GM23338 (cell line): ENCODE data around the gene S1PR1. TPM values are rescaled to one million over a fixed set of nuclear protein-coding genes. Genes with fewer than 3 reads are reported as not detected.
A peak's percentile ranks its signal among the peaks of the same experiment; 100 is the strongest.

Source experiments
- ATAC-seq: fragments of 200-7000 bp; cut with Tn5 transposase; 3 replicates; pipeline ENCODE4 v1.9.1; 2020
- DNase-seq: peaks from one replicate; pipeline ENCODE4 v3.0.0-alpha.2; 2015; ENCODE audit warnings: low spot score
- H2AFZ ChIP-seq: fragments of 200-600 bp; sonication (generic); 2 replicates; pipeline ENCODE4 v1.8.0; 2016; ENCODE audit warnings: antibody characterized with exemption, mild to moderate bottlenecking, moderate library complexity
- H3F3A ChIP-seq: fragments of 200-600 bp; sonication (generic); replicated peaks from 2 replicates; pipeline ENCODE4 v1.8.0; 2017; ENCODE audit warnings: antibody characterized with exemption, mixed run types, low read depth
- H3K27ac ChIP-seq: fragments of 200-600 bp; sonication (generic); 2 replicates; pipeline ENCODE4 v1.6.1; 2016; ENCODE audit warnings: low read depth
- H3K27me3 ChIP-seq: fragments of 200-600 bp; sonication (generic); 2 replicates; pipeline ENCODE4 v1.8.0; 2016; ENCODE audit warnings: mild to moderate bottlenecking, mixed run types, moderate library complexity; ENCODE audit not compliant: insufficient read depth
- H3K36me3 ChIP-seq: fragments of 200-600 bp; sonication (generic); 2 replicates; pipeline ENCODE4 v1.8.0; 2016; ENCODE audit warnings: mild to moderate bottlenecking; ENCODE audit not compliant: insufficient read depth
- H3K4me1 ChIP-seq: fragments of 200-600 bp; sonication (generic); 2 replicates; pipeline ENCODE4 v1.8.0; 2016; ENCODE audit warnings: mild to moderate bottlenecking, moderate library complexity; ENCODE audit not compliant: insufficient read depth
- H3K4me2 ChIP-seq: fragments of 200-600 bp; sonication (generic); 2 replicates; pipeline ENCODE4 v1.7.1; 2017; ENCODE audit warnings: mixed run types
- H3K4me3 ChIP-seq: fragments of 200-600 bp; sonication (generic); 2 replicates; pipeline ENCODE4 v1.6.1; 2016; ENCODE audit warnings: mixed run types
- H3K79me2 ChIP-seq: fragments of 200-600 bp; sonication (generic); replicated peaks from 2 replicates; pipeline ENCODE4 v1.8.0; 2017; ENCODE audit warnings: mild to moderate bottlenecking; ENCODE audit not compliant: insufficient read depth
- H3K9me2 ChIP-seq: fragments of 200-600 bp; sonication (generic); 2 replicates; pipeline ENCODE4 v1.8.0; 2017; ENCODE audit not compliant: insufficient read depth
- H4K20me1 ChIP-seq: fragments of 200-600 bp; sonication (generic); replicated peaks from 2 replicates; pipeline ENCODE4 v1.8.0; 2017; ENCODE audit warnings: mild to moderate bottlenecking; ENCODE audit not compliant: insufficient read depth
- H3K27ac Mint-ChIP-seq: 2 replicates; pipeline ENCODE4 v1.8.0; 2020; ENCODE audit warnings: inconsistent platforms, mild to moderate bottlenecking, moderate library complexity, mixed read lengths
- H3K27me3 Mint-ChIP-seq: 3 replicates; pipeline ENCODE4 v1.8.0; 2022; ENCODE audit warnings: low read depth, mild to moderate bottlenecking, moderate library complexity, mixed read lengths, inconsistent platforms; ENCODE audit not compliant: insufficient read depth, poor library complexity
- H3K36me3 Mint-ChIP-seq: 3 replicates; pipeline ENCODE4 v1.8.0; 2021; ENCODE audit warnings: low read depth, mild to moderate bottlenecking, inconsistent platforms, moderate library complexity, mixed read lengths
- H3K4me1 Mint-ChIP-seq: 3 replicates; pipeline ENCODE4 v1.8.0; 2020; ENCODE audit warnings: mild to moderate bottlenecking, inconsistent platforms, mixed read lengths
- H3K4me3 Mint-ChIP-seq: 3 replicates; pipeline ENCODE4 v1.8.0; 2021; ENCODE audit warnings: moderate library complexity, mild to moderate bottlenecking, inconsistent platforms, mixed read lengths
- H3K9me3 Mint-ChIP-seq: 3 replicates; pipeline ENCODE4 v1.8.0; 2020; ENCODE audit warnings: moderate library complexity, mild to moderate bottlenecking, inconsistent platforms, mixed read lengths
- CREB1 ChIP-seq: fragments of 250-450 bp; sonication (Bioruptor Pico); IDR thresholded peaks from 2 replicates; pipeline ENCODE4 v1.5.0; 2020; ENCODE audit warnings: low read depth, mild to moderate bottlenecking, moderate library complexity
- CTCF ChIP-seq, 2 experiments: fragments of 200-600 bp in 1 of 2; sonication (generic) in 1 of 2; conservative IDR thresholded peaks; 2 replicates each; pipeline versions ENCODE4 v1.5.1 to v1.6.1; 2016 to 2017; ENCODE audit warnings: antibody characterized with exemption in 2 of 2, low read depth in 2 of 2, mild to moderate bottlenecking in 2 of 2, moderate library complexity in 1 of 2
- JUNB ChIP-seq: IDR thresholded peaks from one replicate; pipeline ENCODE4 v1.6.1; 2016; ENCODE audit warnings: antibody characterized with exemption; ENCODE audit not compliant: unreplicated experiment
- NANOG ChIP-seq: IDR thresholded peaks from 2 replicates; pipeline ENCODE4 v1.6.1; 2016; ENCODE audit warnings: antibody characterized with exemption, borderline replicate concordance
- POLR2AphosphoS5 ChIP-seq: IDR thresholded peaks from 2 replicates; pipeline ENCODE4 v1.6.1; 2016; ENCODE audit warnings: antibody characterized with exemption, low read depth
- STAT1 ChIP-seq: IDR thresholded peaks from one replicate; pipeline ENCODE4 v1.6.1; 2016; ENCODE audit warnings: antibody characterized with exemption; ENCODE audit not compliant: unreplicated experiment
- ZNF114 ChIP-seq: fragments of 250-450 bp; sonication (Bioruptor Pico); IDR thresholded peaks from 2 replicates; pipeline ENCODE4 v1.5.0; 2020; ENCODE audit warnings: mild to moderate bottlenecking, moderate library complexity
- ZNF331 ChIP-seq: fragments of 250-450 bp; sonication (Bioruptor Pico); IDR thresholded peaks from 2 replicates; pipeline ENCODE4 v1.5.0; 2020; ENCODE audit warnings: low read depth, mild to moderate bottlenecking, moderate library complexity
- ZNF462 ChIP-seq: fragments of 250-450 bp; sonication (Bioruptor Pico); IDR thresholded peaks from 2 replicates; pipeline ENCODE4 v1.5.0; 2020; ENCODE audit warnings: mild to moderate bottlenecking, moderate library complexity
- long read RNA-seq: library from polyadenylated mRNA; unstranded; transcript quantifications from one replicate; pipeline ENCODE4 v2.0.0, GENCODE V29; 2020; ENCODE audit not compliant: unreplicated experiment
- polyA plus RNA-seq: library from polyadenylated mRNA; unstranded; fragments of >200 nt; fragmentation: Nextera tagmentation; extraction: Ambion mirVana; gene quantifications from 2 replicates; pipeline ENCODE4 v1.2.1, GENCODE V29; 2016
- total RNA-seq: library from RNA; depleted of rRNA; stranded (reverse); fragments of >200 nt; shearing (Covaris generic); gene quantifications from 2 replicates; pipeline ENCODE4 v1.2.3, GENCODE V29; 2014; rRNA removed

The S1PR1 gene
- total RNA-seq: 4.1 and 5.2 TPM in 2 replicates
- polyA plus RNA-seq: 2.6 and 2.7 TPM in 2 replicates
- long read RNA-seq, partial matches to known transcripts: 0 of 2 reads
- long read RNA-seq, other reads (novel, unspliced or antisense): 1 of 2 reads

- ATAC-seq: peak; percentile 78
- H3K27me3 Mint-ChIP-seq: peaks cover 36% of the 10 kb centered on the region
- no peak for TF ChIP-seq STAT1
- TF ChIP-seq POLR2AphosphoS5: peak; percentile 67
These were observed at the start of gene S1PR1 for GRCh38 chr1:101236516-101237228. TSS of gene S1PR1 (plus strand) at chr1:101237019. CDS start at chr1:101238985, 1,966 bp downstream.

GRCh38 chr1:101187297-101187696, 49.5 kb upstream of the S1PR1 start:
- H3K9me2 ChIP-seq: no peaks in the 10 kb centered on the region
- H4K20me1 ChIP-seq: no peaks in the 10 kb centered on the region
- no peak overlapping the region for H3K4me3 ChIP-seq
- Mint-ChIP-seq H3K4me3 (no peak overlapping the region), H3K27ac (no peak overlapping the region; the same call in 1 of the 2 replicates), H3K9me3 (no peaks in the 10 kb centered on the region), H3K27me3 (peaks cover 2% of the 10 kb centered on the region), H3K4me1 (no peaks in the 10 kb centered on the region), H3K36me3 (no peaks in the 10 kb centered on the region)
- ATAC-seq: no peak
- no peak overlapping the region for H3K27ac ChIP-seq
- H3F3A ChIP-seq: no peaks in the 10 kb centered on the region
- H3K79me2 ChIP-seq: no peaks in the 10 kb centered on the region
- H2AFZ ChIP-seq: no peak overlapping the region
- no peaks in the 10 kb centered on the region for H3K36me3 ChIP-seq
- no peak for DNase-seq
- TF ChIP-seq JUNB (no peak), NANOG (no peak), ZNF114 (CRISPR knock-in tag) (no peak), ZNF331 (CRISPR knock-in tag) (no peak), CREB1 (CRISPR knock-in tag) (no peak), CTCF (conservative IDR thresholded peaks at IDR 0.05; ENCODE audit: low read depth in 2 of 2) (no peak), ZNF462 (CRISPR knock-in tag) (no peak), STAT1 (no peak)
- no peak overlapping the region for H3K4me2 ChIP-seq
- no peaks in the 10 kb centered on the region for H3K4me1 ChIP-seq
- no peaks in the 10 kb centered on the region for H3K27me3 ChIP-seq

More at GRCh38 chr1:101236516-101237228, at the start of gene S1PR1:
- Histone ChIP-seq H3F3A (peaks cover 4% of the 10 kb centered on the region; the same call in 1 of the 2 replicates), H3K27ac (no peak within 1 kb of the TSS), H4K20me1 (no peaks in the 10 kb centered on the region), H2AFZ (peak within 1 kb of the TSS; percentile 99), H3K4me1 (peaks cover 20% of the 10 kb centered on the region), H3K27me3 (peaks cover 47% of the 10 kb centered on the region), H3K36me3 (no peaks in the 10 kb centered on the region), H3K9me2 (no peaks in the 10 kb centered on the region), H3K4me3 (peak within 1 kb of the TSS; percentile 97), H3K4me2 (peak within 1 kb of the TSS; percentile 90), H3K79me2 (no peaks in the 10 kb centered on the region)
- H3K36me3 Mint-ChIP-seq: peaks cover 9% of the 10 kb centered on the region
- DNase-seq: peak; percentile 88
- H3K9me3 Mint-ChIP-seq: no peaks in the 10 kb centered on the region
- H3K27ac Mint-ChIP-seq: no peak within 1 kb of the TSS; the same call in 1 of the 2 replicates
- H3K4me1 Mint-ChIP-seq: peaks cover 18% of the 10 kb centered on the region
- peak within 1 kb of the TSS; percentile 84 for H3K4me3 Mint-ChIP-seq
